H1 (cell line): Measurements from ENCODE around the gene SFRP5.

Source experiments
- BACH1 ChIP-seq: IDR thresholded peaks from 2 replicates; pipeline ENCODE4 v1.6.1; 2012; ENCODE audit warnings: low read length, improper control_type of control experiment
- CBX8 ChIP-seq: fragments of 300-800, 300-1000 bp; sonication (generic); IDR thresholded peaks from 2 replicates; pipeline ENCODE4 v1.7.1; 2016; ENCODE audit warnings: low read depth, low read length, borderline replicate concordance
- CHD2 ChIP-seq: IDR thresholded peaks from 2 replicates; pipeline ENCODE4 v1.6.1; 2012; ENCODE audit warnings: low read length, improper control_type of control experiment
- CTCF ChIP-seq, 3 experiments: IDR thresholded peaks; 1 replicate in 2 of 3; 2 replicates in 1 of 3; pipeline versions ENCODE4 v1.5.1 to v1.6.1; 2011; ENCODE audit warnings: low read length in 3 of 3, mild to moderate bottlenecking in 3 of 3, inconsistent platforms in 2 of 3, low read depth in 1 of 3, moderate library complexity in 1 of 3; ENCODE audit not compliant: insufficient read depth in 1 of 3; ENCODE audit errors: control extremely low read depth in 1 of 3
- EZH2 ChIP-seq: fragments of 200-600 bp; sonication (generic); IDR thresholded peaks from 2 replicates; pipeline ENCODE4 v1.7.1; 2012; ENCODE audit warnings: low read depth, mild to moderate bottlenecking, moderate library complexity, low read length, inconsistent platforms; ENCODE audit not compliant: severe bottlenecking
- JUN ChIP-seq: IDR thresholded peaks from 2 replicates; pipeline ENCODE4 v1.6.1; 2011; ENCODE audit warnings: low read depth, mild to moderate bottlenecking, improper control_type of control experiment, low read length
- MAX ChIP-seq: IDR thresholded peaks from 2 replicates; pipeline ENCODE4 v1.6.1; 2012; ENCODE audit warnings: inconsistent platforms
- POLR2AphosphoS5 ChIP-seq: IDR thresholded peaks from 2 replicates; pipeline ENCODE4 v1.6.1; 2011; ENCODE audit warnings: low read depth, low read length
- USF2 ChIP-seq: IDR thresholded peaks from 2 replicates; pipeline ENCODE4 v1.6.1; 2011; ENCODE audit warnings: low read length, improper control_type of control experiment
- YY1 ChIP-seq: IDR thresholded peaks from 2 replicates; pipeline ENCODE4 v1.6.1; 2011; ENCODE audit warnings: low read depth, mild to moderate bottlenecking, low read length

- no peak for TF ChIP-seq CTCF (IDR thresholded peaks at IDR 0.05; ENCODE audit: control extremely low read depth in 1 of 3, insufficient read depth in 1 of 3, low read depth in 1 of 3, low read length in 3 of 3)
- no peak for TF ChIP-seq BACH1
- TF ChIP-seq EZH2, result no peak
- no peak for TF ChIP-seq JUN
- TF ChIP-seq USF2, result no peak
- TF ChIP-seq YY1, result no peak
- no peak for TF ChIP-seq MAX
- TF ChIP-seq POLR2AphosphoS5, result no peak
- no peak for TF ChIP-seq CHD2
- no peak for TF ChIP-seq CBX8
Measured at GRCh38 chr10:97766106-97766810, 5.5 kb downstream of the SFRP5 start.
